Measurements from ENCODE around the gene ZNF613. TPM values are rescaled to one million over a fixed set of nuclear protein-coding genes. Genes with fewer than 3 reads are reported as not detected.

ZNF613 gene
- total and polyA plus RNA-seq, 2 experiments from 2014 or later, result 13.8 to 18.1 TPM

GRCh38 chr19:51965583-51965982 lies 38.3 kb downstream of the ZNF613 start (continued):
- TF ChIP-seq ZNF462 (CRISPR knock-in tag; IDR thresholded peaks at IDR 0.05) (no peak), ETS1 (IDR thresholded peaks at IDR 0.05) (no peak), POLR2AphosphoS5 (IDR thresholded peaks at IDR 0.05; ENCODE audit: low read depth) (no peak), JUNB (IDR thresholded peaks at IDR 0.05; ENCODE audit: unreplicated experiment) (no peak), EZH2 (IDR thresholded peaks at IDR 0.05; ENCODE audit: low read depth, unreplicated experiment) (no peak), STAT1 (IDR thresholded peaks at IDR 0.05; ENCODE audit: unreplicated experiment) (no peak)

- Histone ChIP-seq H2AFZ (no peak overlapping the region), H3K4me3 (no peak overlapping the region), H3K4me1 (ENCODE audit: insufficient read depth) (no peaks in the 10 kb centered on the region), H4K20me1 (replicated peaks; ENCODE audit: insufficient read depth) (no peaks in the 10 kb centered on the region), H3K4me2 (no peak overlapping the region), H3K36me3 (ENCODE audit: insufficient read depth) (peaks cover 62% of the 10 kb centered on the region), H3K9me2 (ENCODE audit: insufficient read depth) (no peaks in the 10 kb centered on the region), H3K27me3 (ENCODE audit: insufficient read depth) (no peaks in the 10 kb centered on the region), H3K27ac (ENCODE audit: low read depth) (no peak overlapping the region), H3F3A (replicated peaks; ENCODE audit: low read depth) (0 out of 2 replicates have a peak, but pooled peaks cover 4% of the 10 kb centered on the region), H3K79me2 (replicated peaks; ENCODE audit: insufficient read depth) (peaks cover 9% of the 10 kb centered on the region)
- Mint-ChIP-seq H3K27ac (no peak overlapping the region), H3K36me3 (ENCODE audit: low read depth) (peaks cover 90% of the 10 kb centered on the region), H3K27me3 (ENCODE audit: insufficient read depth, low read depth, poor library complexity) (no peaks in the 10 kb centered on the region), H3K9me3 (peaks cover 80% of the 10 kb centered on the region), H3K4me1 (no peaks in the 10 kb centered on the region), H3K4me3 (no peak overlapping the region)
- DNase-seq (ENCODE audit: low spot score) (no peak), ATAC-seq (no peak)
- TF ChIP-seq EZH2 (IDR thresholded peaks at IDR 0.05; ENCODE audit: low read depth, unreplicated experiment) (no peak), JUNB (IDR thresholded peaks at IDR 0.05; ENCODE audit: unreplicated experiment) (no peak), EZH2phosphoT487 (IDR thresholded peaks at IDR 0.05; ENCODE audit: unreplicated experiment) (no peak), REST (IDR thresholded peaks at IDR 0.05; ENCODE audit: unreplicated experiment) (no peak), STAT1 (IDR thresholded peaks at IDR 0.05; ENCODE audit: unreplicated experiment) (no peak), NANOG (IDR thresholded peaks at IDR 0.05; ENCODE audit: borderline replicate concordance) (no peak), ZNF114 (CRISPR knock-in tag; IDR thresholded peaks at IDR 0.05) (no peak)
Observed at GRCh38 chr19:51970718-51971117, 43.4 kb downstream of the ZNF613 start.
